ENCODE data around the gene TRANK1. TPM values are rescaled to one million over a fixed set of nuclear protein-coding genes. Genes with fewer than 3 reads are reported as not detected.
"Not testable (repeated sequence)": the region's sequence is repeated elsewhere in the genome, so short reads cannot be mapped to it uniquely, and the experiment has no call there.

TRANK1 gene
- total RNA-seq, 1 donor from 2014 or later: 135 TPM

DNA sequence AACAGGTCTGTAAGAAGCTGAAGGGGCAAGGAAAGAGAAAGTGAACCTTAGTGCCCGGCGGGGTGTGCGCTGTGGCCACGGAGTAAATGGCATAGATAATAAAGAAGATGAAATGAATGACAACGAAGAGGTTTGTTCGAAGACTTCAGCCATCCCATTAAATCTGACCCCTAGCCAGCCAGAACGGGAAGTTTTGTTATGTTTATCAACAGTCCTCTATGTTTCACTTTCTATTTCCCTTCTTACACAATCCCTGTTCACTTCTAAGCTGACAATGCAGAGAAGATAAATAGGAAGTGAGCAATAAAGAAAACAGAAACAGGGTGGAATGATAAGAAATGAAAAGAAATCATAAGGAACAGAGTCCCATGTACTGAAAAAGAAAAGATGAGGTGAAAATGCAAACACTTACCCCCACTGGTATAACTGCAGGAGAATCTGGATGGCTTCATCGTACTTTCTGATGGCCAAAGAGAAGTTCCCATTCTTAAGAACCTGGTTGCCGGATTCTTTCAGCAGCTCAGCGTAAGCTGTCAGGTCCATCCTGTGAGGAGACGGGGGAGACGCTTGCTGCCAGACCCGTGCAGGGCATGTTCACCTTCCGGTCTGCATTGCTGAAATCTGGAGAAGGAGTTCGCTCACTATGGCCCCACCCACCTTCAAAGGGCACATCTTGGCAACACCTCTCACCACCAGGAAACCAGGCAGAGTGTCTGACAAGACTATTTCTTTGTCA lies 36.8 kb downstream of the TRANK1 start:
- CTCF ChIA-PET: interaction anchor here (0.8 to 9.8 kb wide), 4 partner anchors 13 to 50 kb away, joined by 3 to 71 read pairs (median 5); no protein-coding TSS in a partner anchor
- peaks cover 18% of the 10 kb centered on the region for H3K36me3 Mint-ChIP-seq (ENCODE audit: low read depth)
- POLR2A ChIA-PET: interaction anchor here (0.6 to 11.4 kb wide), 9 partner anchors 10 to 85 kb away, joined by 4 to 185 read pairs (median 9); partner anchors contain the start of genes EPM2AIP1, MLH1 and TRANK1
- intact Hi-C loops (cut with micrococcal nuclease): no loop called here
- DNase-seq: no peak
- no peaks in the 10 kb centered on the region for H3K27me3 Mint-ChIP-seq
- H3K4me1 Mint-ChIP-seq: peaks cover 80% of the 10 kb centered on the region
- H3K4me3 Mint-ChIP-seq: peak overlapping the region; percentile 93
- TF ChIP-seq, protein P1, sequence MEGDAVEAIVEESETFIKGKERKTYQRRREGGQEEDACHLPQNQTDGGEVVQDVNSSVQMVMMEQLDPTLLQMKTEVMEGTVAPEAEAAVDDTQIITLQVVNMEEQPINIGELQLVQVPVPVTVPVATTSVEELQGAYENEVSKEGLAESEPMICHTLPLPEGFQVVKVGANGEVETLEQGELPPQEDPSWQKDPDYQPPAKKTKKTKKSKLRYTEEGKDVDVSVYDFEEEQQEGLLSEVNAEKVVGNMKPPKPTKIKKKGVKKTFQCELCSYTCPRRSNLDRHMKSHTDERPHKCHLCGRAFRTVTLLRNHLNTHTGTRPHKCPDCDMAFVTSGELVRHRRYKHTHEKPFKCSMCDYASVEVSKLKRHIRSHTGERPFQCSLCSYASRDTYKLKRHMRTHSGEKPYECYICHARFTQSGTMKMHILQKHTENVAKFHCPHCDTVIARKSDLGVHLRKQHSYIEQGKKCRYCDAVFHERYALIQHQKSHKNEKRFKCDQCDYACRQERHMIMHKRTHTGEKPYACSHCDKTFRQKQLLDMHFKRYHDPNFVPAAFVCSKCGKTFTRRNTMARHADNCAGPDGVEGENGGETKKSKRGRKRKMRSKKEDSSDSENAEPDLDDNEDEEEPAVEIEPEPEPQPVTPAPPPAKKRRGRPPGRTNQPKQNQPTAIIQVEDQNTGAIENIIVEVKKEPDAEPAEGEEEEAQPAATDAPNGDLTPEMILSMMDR (IDR thresholded peaks at IDR 0.05): no peak
- ATAC-seq (ENCODE audit: low read depth): peak; percentile 37
- H3K27ac Mint-ChIP-seq: peak overlapping the region; percentile 94
- H3K9me3 Mint-ChIP-seq: no peaks in the 10 kb centered on the region

DNA sequence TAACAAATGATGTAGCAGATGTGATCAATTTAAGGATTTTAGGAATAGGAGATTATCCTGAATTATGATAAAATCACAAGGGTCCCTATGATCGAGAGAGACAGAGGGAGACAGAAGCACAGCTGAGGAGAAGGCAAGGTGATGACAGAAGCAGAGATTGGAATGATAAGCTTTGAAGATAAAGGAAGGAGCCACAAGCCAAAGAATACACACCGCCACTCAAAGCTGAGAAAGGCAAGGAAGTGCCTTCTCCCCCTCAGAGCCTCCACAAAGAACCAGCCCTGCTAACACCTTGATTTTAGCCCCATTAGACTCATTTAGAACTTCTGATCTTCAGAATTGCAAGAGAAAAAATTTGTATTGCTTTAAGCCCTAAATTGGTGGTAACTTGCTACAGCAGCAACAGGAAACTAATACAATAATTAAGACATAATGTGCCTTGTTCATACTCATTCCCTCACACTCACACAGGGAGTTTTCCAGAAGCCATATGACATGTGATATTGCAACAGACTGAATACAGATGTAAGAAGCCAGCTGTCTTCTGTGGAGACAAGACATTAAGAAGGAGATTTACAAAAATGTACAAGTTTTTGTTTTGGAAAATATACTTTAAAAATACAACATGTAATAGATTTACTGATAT lies 38.2 kb downstream of the TRANK1 start:
- intact Hi-C loops (cut with micrococcal nuclease): no loop called here
- no peaks in the 10 kb centered on the region for H3K9me3 Mint-ChIP-seq
- H3K4me1 Mint-ChIP-seq: peaks cover 80% of the 10 kb centered on the region
- peak overlapping the region; percentile 74 for H3K27ac Mint-ChIP-seq
- ATAC-seq (ENCODE audit: low read depth): no peak
- H3K27me3 Mint-ChIP-seq: no peaks in the 10 kb centered on the region
- TF ChIP-seq, protein P1 (IDR thresholded peaks at IDR 0.05): no peak
- peaks cover 32% of the 10 kb centered on the region for H3K36me3 Mint-ChIP-seq (ENCODE audit: low read depth)
- CTCF ChIA-PET: interaction anchor here (0.8 to 9.8 kb wide), 7 partner anchors 11 to 51 kb away, joined by 3 to 71 read pairs (median 4); partner anchors contain the start of gene TRANK1
- POLR2A ChIA-PET: interaction anchor here (0.8 to 11.4 kb wide), 4 partner anchors 11 to 37 kb away, joined by 3 to 185 read pairs (median 22); partner anchors contain the start of gene TRANK1
- no peak for DNase-seq
- H3K4me3 Mint-ChIP-seq: peak overlapping the region; percentile 77

DNA sequence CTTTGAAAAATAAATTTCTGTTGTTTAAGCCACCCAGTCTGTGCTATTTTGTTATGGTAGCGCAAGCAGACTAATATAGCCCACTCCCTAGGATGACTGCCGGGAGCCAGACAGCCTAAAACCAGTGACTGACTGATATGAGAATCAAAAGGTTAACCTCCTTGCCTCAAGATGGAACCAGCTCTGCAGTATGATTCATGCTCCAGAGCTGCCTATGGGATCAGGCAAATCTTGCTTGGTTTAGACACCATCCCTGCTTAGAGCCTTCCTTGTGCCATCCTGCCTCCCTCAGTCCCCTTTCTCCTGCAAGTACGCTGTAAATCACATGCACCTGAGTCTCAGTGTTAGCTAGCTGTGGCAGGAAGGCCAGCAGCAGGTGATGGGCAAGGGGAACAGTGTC lies 39.3 kb downstream of the TRANK1 start:
- peaks cover 85% of the 10 kb centered on the region for H3K4me1 Mint-ChIP-seq
- no peaks in the 10 kb centered on the region for H3K27me3 Mint-ChIP-seq
- ChIA-PET POLR2A (interaction anchor here (0.8 to 11.4 kb wide), 8 partner anchors 9 to 88 kb away, joined by 3 to 185 read pairs (median 4); partner anchors contain the start of genes EPM2AIP1, MLH1 and TRANK1), CTCF (interaction anchor here (0.8 to 9.8 kb wide), 8 partner anchors 12 to 52 kb away, joined by 3 to 71 read pairs (median 4); partner anchors contain the start of gene TRANK1)
- H3K27ac Mint-ChIP-seq: peak overlapping the region; percentile 74
- DNase-seq: no peak
- peaks cover 40% of the 10 kb centered on the region for H3K36me3 Mint-ChIP-seq (ENCODE audit: low read depth)
- peak overlapping the region; percentile 77 for H3K4me3 Mint-ChIP-seq
- intact Hi-C loops (cut with micrococcal nuclease): no loop called here
- no peaks in the 10 kb centered on the region for H3K9me3 Mint-ChIP-seq
- TF ChIP-seq, protein P1 (IDR thresholded peaks at IDR 0.05): no peak
- no peak for ATAC-seq (ENCODE audit: low read depth)

DNA sequence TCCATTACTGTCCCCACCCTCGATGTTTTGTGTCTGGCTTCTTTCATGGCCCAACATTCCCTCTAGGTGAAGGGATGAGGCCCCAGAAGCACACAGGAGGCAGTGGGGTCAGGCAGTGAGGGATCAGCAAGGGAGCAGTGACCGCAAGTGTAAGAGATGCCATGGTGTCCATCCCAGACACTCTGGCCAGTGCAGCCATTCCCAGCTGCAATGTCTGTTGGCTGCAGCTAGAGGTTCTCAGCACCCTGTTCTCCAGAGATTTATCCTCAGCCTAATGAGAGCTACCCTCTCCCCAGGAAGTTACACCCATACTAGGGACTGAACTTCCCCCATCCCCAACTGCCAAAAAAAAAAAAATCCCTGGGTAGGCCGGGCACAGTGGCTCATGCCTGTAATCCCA lies 40.2 kb downstream of the TRANK1 start:
- ATAC-seq (ENCODE audit: low read depth) (no peak), DNase-seq (no peak)
- TF ChIP-seq, protein P1 (IDR thresholded peaks at IDR 0.05): no peak
- Mint-ChIP-seq H3K27ac (peak overlapping the region; percentile 74), H3K4me1 (peaks cover 88% of the 10 kb centered on the region), H3K9me3 (no peaks in the 10 kb centered on the region), H3K27me3 (no peaks in the 10 kb centered on the region), H3K4me3 (peak overlapping the region; percentile 55), H3K36me3 (ENCODE audit: low read depth) (peaks cover 46% of the 10 kb centered on the region)
- intact Hi-C loops (cut with micrococcal nuclease): no loop called here
- ChIA-PET POLR2A (interaction anchor here (1.0 to 11.4 kb wide), 7 partner anchors 10 to 88 kb away, joined by 3 to 185 read pairs (median 6); partner anchors contain the start of genes EPM2AIP1, MLH1 and TRANK1), CTCF (interaction anchor here (0.7 to 9.8 kb wide), 7 partner anchors 11 to 120 kb away, joined by 3 to 71 read pairs (median 3); no protein-coding TSS in a partner anchor)

DNA sequence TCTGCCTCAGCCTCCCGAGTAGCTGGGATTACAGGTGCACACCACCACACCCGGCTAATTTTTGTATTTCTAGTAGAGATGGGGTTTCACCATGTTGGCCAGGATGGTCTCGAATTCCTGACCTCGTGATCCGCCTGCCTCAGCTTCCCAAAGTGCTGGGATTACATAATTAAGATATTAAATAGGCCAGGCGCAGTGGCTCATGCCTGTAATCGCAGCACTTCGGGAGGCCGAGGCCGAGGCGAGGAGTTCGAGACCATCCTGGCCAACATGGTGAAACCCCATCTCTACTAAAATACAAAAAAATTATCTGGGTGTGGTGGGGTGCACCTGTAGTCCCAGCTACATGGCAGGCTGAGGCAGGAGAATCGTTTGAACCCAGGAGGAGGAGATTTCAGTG lies 40.8 kb downstream of the TRANK1 start:
- Mint-ChIP-seq H3K27ac (peak overlapping the region; percentile 82), H3K36me3 (ENCODE audit: low read depth) (peaks cover 52% of the 10 kb centered on the region), H3K4me1 (peaks cover 87% of the 10 kb centered on the region)
- ChIA-PET POLR2A (interaction anchor here (0.6 to 11.4 kb wide), 8 partner anchors 8 to 60 kb away, joined by 3 to 185 read pairs (median 6); partner anchors contain the start of gene TRANK1), CTCF (interaction anchor here (0.8 to 9.8 kb wide), 8 partner anchors 9 to 54 kb away, joined by 3 to 71 read pairs (median 4); no protein-coding TSS in a partner anchor)
- ATAC-seq (ENCODE audit: low read depth); H3K9me3 Mint-ChIP-seq; H3K27me3 Mint-ChIP-seq; intact Hi-C loops (cut with micrococcal nuclease); H3K4me3 Mint-ChIP-seq; DNase-seq: not testable (repeated sequence)

All from activated B cell treated with CpG ODN at 0.5 μM for 24 hours (primary cell).